Hepatic stellate cell (primary cell): ENCODE data around the gene CAPN14.

Experiments used
- DNase-seq: peaks from one replicate; pipeline ENCODE4 v3.0.0; 2011; ENCODE audit warnings: low spot score

The CAPN14 gene

GRCh38 chr2:31217465-31218200 lies at the start of gene CAPN14:
CAPN14 (minus strand) TSS chr2:31217515; CDS start chr2:31205447, 12,068 bp downstream.
- no peak for DNase-seq

- no peak for DNase-seq
Observed at GRCh38 chr2:31266804-31267203, 49.5 kb upstream of the CAPN14 start.

GRCh38 chr2:31265234-31265633 lies 47.9 kb upstream of the CAPN14 start:
- DNase-seq = no peak

GRCh38 chr2:31263636-31264190 lies 46.4 kb upstream of the CAPN14 start:
- no peak for DNase-seq

- no peak for DNase-seq
Observed at GRCh38 chr2:31260870-31261269, 43.6 kb upstream of the CAPN14 start.

GRCh38 chr2:31259075-31259474 lies 41.8 kb upstream of the CAPN14 start:
- no peak for DNase-seq

GRCh38 chr2:31258351-31258750 lies 41.0 kb upstream of the CAPN14 start:
- DNase-seq = no peak

- DNase-seq = no peak
Observed at GRCh38 chr2:31256611-31257382, 39.5 kb upstream of the CAPN14 start.

- no peak for DNase-seq
Observed at GRCh38 chr2:31255911-31256571, 38.7 kb upstream of the CAPN14 start.

GRCh38 chr2:31254237-31255203 lies 37.2 kb upstream of the CAPN14 start:
- DNase-seq = no peak

GRCh38 chr2:31253356-31254131 lies 36.2 kb upstream of the CAPN14 start:
- no peak for DNase-seq

GRCh38 chr2:31251851-31252250 lies 34.5 kb upstream of the CAPN14 start:
- DNase-seq = no peak

GRCh38 chr2:31251018-31251417 lies 33.7 kb upstream of the CAPN14 start:
- no peak for DNase-seq

GRCh38 chr2:31249009-31249690 lies 31.8 kb upstream of the CAPN14 start:
- DNase-seq = no peak

- no peak for DNase-seq
Observed at GRCh38 chr2:31248139-31248538, 30.8 kb upstream of the CAPN14 start.

- DNase-seq = no peak
Observed at GRCh38 chr2:31247711-31248110, 30.4 kb upstream of the CAPN14 start.

- no peak for DNase-seq
Observed at GRCh38 chr2:31246184-31246852, 29.0 kb upstream of the CAPN14 start.

- DNase-seq = no peak
Observed at GRCh38 chr2:31244101-31244500, 26.8 kb upstream of the CAPN14 start.

GRCh38 chr2:31243053-31243452 lies 25.7 kb upstream of the CAPN14 start:
- DNase-seq = no peak
